Neuron (in vitro differentiated cells): ENCODE data around the gene CS.
A peak's percentile ranks its signal among the peaks of the same experiment; 100 is the strongest.

Experiments
- H2AFZ ChIP-seq: one replicate; pipeline ENCODE4 v1.6.1; 2013; ENCODE audit warnings: low read depth, mild to moderate bottlenecking, inconsistent platforms, low read length, moderate library complexity
- H3K27me3 ChIP-seq: one replicate; pipeline ENCODE4 v1.6.1; 2013; ENCODE audit warnings: low read length; ENCODE audit not compliant: insufficient read depth
- H3K36me3 ChIP-seq: one replicate; pipeline ENCODE4 v1.6.1; 2013; ENCODE audit warnings: low read length; ENCODE audit not compliant: insufficient read depth
- H3K4me1 ChIP-seq: one replicate; pipeline ENCODE4 v1.6.1; 2013; ENCODE audit warnings: low read length; ENCODE audit not compliant: insufficient read depth
- H3K4me3 ChIP-seq: 2 replicates; pipeline ENCODE4 v1.5.1; 2013; ENCODE audit warnings: mild to moderate bottlenecking, low read length, moderate library complexity
- H3K9me3 ChIP-seq: one replicate; pipeline ENCODE4 v1.6.1; 2013; ENCODE audit warnings: low read length

CS gene

DNA sequence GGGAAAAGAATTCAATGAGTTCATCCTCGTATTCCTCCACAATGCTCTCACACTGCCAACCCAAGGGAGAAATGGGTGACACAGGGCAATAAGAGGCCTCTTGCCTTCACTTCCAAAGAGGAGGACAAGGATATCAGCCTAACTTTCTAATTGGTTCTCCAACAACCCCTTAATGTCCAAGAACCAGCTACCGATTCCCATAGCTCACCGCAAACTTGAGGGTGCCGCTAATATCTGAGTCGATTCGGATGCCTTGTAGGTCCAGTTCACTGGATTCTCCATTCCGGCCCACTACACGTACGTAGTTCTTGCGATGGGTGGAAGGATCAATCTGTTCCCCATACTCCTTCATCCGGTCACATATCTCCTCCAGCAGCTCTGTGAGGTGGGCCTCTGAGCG is 10.9 kb upstream of the CS start:
- peaks cover 53% of the 10 kb centered on the region for H3K36me3 ChIP-seq
- peaks cover 10% of the 10 kb centered on the region for H3K4me1 ChIP-seq
- no peaks in the 10 kb centered on the region for H3K27me3 ChIP-seq
- H3K9me3 ChIP-seq, result no peaks in the 10 kb centered on the region
- H2AFZ ChIP-seq, result no peak overlapping the region
- no peak overlapping the region for H3K4me3 ChIP-seq

DNA sequence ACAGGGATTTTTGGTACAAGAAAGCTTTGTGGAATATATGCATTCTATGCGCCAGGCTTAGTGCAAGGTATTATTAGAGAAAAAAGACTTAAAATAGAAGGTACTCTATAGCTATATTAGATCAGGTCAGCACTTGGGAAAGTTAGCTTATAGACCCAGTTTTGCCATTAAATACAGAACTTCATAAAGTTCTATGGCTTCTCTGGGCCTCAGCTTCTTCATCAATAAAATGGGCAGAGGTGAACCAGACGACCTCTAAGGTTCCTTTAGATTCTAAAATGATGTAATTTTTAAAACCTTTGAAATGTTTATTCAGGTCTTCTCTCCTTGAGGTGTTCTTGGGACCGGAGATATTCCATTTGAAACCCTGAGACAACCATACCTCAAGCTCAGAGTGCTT is 8.6 kb upstream of the CS start:
- H3K27me3 ChIP-seq, result no peaks in the 10 kb centered on the region
- H3K4me3 ChIP-seq, result no peak overlapping the region
- no peaks in the 10 kb centered on the region for H3K4me1 ChIP-seq
- no peaks in the 10 kb centered on the region for H3K9me3 ChIP-seq
- H2AFZ ChIP-seq, result no peak overlapping the region
- H3K36me3 ChIP-seq, result peaks cover 65% of the 10 kb centered on the region

DNA sequence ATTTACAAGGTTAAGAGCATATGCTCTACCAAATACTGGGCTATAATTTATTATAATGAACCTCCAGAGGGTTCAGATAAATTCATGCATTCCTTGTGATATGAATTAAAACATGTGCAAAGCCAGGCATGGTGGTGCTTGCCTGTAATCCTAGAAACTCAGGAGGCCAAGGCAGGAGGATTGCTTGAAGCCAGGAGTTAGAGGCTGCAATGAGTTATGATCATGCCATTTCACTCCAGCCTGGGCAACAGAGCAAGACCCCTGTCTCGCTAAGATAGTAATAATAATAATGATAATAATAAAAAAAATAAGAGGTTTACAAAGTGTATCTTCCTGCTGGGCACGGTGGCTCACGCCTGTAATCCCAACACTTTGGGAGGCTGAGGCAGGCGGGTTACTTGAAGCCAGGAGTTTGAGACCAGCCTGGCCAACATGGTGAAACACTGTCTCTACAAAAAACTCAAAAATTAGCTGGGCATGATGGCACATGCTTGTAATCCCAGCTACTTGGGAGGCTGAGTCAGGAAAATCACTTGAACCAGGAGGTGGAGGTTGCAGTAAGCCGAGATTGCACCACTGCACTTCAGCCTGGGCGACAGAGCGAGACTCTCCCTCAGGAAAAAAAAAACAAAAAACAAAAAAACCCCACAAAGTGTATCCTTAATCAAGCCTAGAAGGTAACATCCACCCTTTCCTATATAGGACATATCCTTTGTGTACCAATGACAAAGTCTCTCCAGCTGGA is 7.3 kb upstream of the CS start:
- H3K27me3 ChIP-seq, result no peaks in the 10 kb centered on the region
- H3K36me3 ChIP-seq, result peaks cover 64% of the 10 kb centered on the region
- no peaks in the 10 kb centered on the region for H3K4me1 ChIP-seq
- no peak overlapping the region for H3K4me3 ChIP-seq
- no peak overlapping the region for H2AFZ ChIP-seq
- H3K9me3 ChIP-seq, result no peaks in the 10 kb centered on the region

DNA sequence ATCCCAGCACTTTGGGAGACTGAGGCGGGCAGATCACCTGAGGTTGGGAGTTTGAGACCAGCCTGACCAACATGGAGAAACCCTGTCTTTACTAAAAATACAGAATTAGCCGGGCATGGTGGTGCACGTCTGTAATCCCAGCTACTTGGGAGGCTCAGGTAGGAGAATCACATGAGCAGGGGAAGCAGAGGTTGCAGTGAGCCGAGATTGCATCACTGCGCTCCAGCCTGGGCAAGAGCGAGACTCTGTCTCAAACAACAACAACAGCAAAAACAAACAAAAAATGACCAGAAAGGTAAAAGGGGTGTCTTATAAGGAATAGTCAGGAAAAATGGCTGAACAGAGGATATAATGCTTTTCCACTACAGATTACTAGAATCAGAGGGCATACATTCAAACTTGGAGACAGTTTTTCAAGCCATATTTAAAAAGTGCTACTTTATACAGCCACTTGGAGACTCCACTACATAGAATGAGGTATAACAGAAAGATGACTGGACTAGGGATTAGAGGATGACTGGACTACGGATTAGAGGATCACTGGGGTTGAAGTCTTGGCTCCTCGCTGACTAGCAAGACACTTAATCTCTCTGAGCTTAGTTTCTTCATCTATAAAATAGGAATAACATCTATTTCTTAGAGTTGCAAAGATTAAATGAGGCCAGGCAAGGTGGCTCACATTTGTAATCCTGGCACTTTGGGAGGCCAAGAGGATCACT is 4.9 kb upstream of the CS start:
- H3K27me3 ChIP-seq, result no peaks in the 10 kb centered on the region
- H3K36me3 ChIP-seq, result peaks cover 53% of the 10 kb centered on the region
- H2AFZ ChIP-seq, result no peak overlapping the region
- no peaks in the 10 kb centered on the region for H3K9me3 ChIP-seq
- peaks cover 8% of the 10 kb centered on the region for H3K4me1 ChIP-seq
- no peak overlapping the region for H3K4me3 ChIP-seq

DNA sequence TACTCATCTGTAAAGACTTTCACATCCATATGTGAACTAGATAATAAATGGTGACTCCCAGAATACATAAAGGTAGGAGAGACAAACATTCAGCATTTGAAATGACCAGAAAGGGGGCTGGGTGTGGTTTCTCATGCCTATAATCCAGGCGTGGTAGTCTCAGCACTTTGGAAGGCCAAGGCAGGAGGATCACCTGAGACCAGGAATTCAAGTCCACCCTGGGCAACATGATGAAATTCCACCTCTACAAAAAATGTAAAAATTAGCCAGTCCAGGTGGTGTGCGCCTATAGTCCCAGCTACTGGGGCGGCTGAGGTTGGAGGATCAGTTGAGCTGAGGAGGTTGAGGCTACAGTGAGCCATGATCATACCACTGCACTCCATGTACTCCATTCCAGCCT is 4.1 kb upstream of the CS start:
- Histone ChIP-seq H3K4me1 (peaks cover 9% of the 10 kb centered on the region), H3K36me3 (peaks cover 48% of the 10 kb centered on the region), H3K4me3 (no peak overlapping the region), H3K27me3 (no peaks in the 10 kb centered on the region), H3K9me3 (no peaks in the 10 kb centered on the region), H2AFZ (no peak overlapping the region)

DNA sequence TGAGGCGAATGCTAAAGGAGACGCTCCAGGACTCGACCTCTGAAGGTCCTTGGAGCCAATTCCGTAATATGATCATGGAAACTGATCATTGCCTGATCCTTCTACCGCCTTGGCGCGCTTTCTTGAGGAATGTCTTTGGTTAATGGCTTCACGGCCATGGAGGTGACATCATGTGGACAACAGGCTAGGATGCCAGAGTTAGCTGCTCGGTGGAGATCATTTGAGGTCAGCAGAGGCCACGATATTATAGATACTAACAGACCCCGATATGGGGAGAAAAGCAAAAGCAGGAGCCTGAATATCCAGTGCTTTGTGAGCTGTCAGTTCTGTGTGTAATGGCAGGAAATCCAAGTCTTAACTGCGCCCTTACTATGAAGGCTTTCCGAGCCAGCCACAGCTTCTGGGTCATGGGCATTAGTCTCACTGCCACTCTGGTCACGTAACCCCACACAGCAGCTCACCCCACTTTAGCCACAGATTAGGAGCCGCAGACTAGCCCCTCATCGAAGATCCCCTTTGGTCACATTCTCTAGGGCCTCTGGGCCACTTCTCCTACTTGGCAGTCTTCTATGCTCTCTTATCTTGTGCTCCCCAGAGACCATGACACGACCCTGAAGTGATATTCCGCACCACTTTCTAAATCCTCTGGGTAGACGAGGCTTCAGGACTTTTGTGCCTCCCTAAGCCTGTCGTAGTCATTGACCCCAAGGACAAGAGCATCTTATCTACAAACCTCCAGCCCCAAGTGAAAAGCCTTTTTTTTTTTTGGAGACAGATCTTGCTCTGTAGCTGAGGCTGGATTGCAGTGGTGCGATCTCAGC is 724 bp upstream of the CS start:
- Histone ChIP-seq H3K9me3 (no peaks in the 10 kb centered on the region), H3K4me1 (peaks cover 19% of the 10 kb centered on the region), H2AFZ (peak overlapping the region; percentile 2), H3K36me3 (peaks cover 47% of the 10 kb centered on the region), H3K27me3 (no peaks in the 10 kb centered on the region), H3K4me3 (peak overlapping the region; percentile 87)

DNA sequence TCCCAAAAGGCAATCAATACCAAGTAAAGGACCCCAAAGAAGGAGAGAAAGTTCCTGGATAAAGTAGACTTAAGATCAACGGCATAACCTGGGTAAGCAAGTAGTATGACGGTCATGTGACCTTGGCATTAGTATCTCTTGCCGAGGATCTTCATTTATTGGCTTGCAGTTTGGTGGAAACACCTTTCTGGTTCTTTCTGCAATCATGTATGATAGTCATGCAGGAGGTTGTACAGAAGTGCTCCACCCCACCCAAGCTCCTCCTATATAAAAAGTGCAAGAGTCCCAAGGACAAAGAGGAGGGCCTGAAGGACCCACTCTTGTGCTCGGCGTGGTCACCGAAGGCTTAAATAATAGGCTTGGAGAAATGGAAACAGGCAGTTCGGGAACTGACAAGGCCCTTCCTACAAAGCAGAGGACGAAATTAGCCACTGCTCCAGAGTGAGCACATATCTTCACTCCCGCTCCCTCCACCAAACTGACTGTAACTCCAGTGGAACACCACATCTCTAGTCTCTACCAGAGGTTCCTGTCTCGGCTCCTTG is 750 bp downstream of the CS start:
- Histone ChIP-seq H3K36me3 (peaks cover 39% of the 10 kb centered on the region), H3K4me3 (peak overlapping the region; percentile 87), H3K9me3 (no peaks in the 10 kb centered on the region), H3K4me1 (peaks cover 19% of the 10 kb centered on the region), H3K27me3 (no peaks in the 10 kb centered on the region), H2AFZ (peak overlapping the region; percentile 2)

DNA sequence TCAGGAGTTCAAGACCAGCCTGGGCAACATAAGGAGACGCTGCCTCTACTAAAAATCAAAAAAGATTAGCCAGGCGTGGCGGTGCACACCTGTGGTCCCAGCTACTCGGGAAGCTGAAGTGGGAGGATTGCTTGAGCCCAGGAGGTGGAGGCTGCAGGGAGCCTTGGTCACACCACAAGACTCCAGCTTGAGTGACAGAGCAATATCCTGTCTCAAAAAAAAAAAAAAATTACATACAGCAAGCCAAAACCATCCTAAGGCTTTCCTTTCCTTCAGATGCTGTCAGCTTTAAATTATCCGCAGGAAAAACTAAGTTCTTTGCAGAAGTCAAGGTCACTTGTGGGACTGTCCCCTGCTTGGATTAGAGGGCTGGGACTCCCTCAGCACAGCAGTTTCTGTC is 1.3 kb downstream of the CS start:
- no peaks in the 10 kb centered on the region for H3K27me3 ChIP-seq
- peaks cover 40% of the 10 kb centered on the region for H3K36me3 ChIP-seq
- H2AFZ ChIP-seq, result no peak overlapping the region
- no peaks in the 10 kb centered on the region for H3K9me3 ChIP-seq
- peak overlapping the region; percentile 87 for H3K4me3 ChIP-seq
- peaks cover 19% of the 10 kb centered on the region for H3K4me1 ChIP-seq

DNA sequence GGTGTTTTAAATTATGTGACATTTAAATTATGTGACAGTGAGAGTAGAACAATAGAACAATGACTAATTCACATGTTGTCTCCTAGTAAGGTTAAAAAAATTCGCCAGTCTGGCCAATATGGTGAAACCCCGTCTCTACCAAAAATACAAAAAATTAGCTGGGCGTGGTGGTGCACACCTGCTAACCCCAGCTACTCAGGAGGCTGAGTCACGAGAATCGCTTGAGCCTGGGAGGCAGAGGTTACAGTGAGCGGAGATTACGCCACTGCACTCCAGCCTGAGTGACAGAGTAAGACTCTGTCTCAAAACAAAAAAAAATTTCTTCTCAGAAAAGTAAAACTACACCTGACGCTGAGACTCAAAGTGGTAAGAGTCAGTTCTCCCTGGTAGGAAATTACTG is 2.7 kb downstream of the CS start:
- Histone ChIP-seq H3K9me3 (no peaks in the 10 kb centered on the region), H3K4me1 (peaks cover 19% of the 10 kb centered on the region), H3K36me3 (peaks cover 42% of the 10 kb centered on the region), H3K27me3 (no peaks in the 10 kb centered on the region), H3K4me3 (no peak overlapping the region), H2AFZ (no peak overlapping the region)

DNA sequence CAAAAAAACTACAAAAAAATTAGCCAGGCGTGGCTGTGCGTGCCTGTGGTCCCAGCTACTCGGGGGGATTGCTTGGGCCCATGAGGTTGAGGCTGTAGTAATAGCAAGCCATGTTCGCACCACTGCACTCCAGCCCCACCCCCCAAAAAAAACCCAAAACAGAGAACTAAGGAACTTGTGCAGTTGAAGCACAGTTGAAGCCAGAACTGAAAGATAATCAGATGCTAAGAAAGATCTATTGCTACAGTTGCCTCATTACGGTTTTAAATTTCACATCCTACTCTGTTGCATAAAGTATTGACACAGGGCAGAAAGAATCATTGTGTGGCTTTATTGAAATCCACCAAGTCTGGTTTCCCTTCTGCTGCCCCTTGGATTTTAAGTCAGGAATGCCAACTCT is 3.8 kb downstream of the CS start:
- H3K36me3 ChIP-seq, result peaks cover 44% of the 10 kb centered on the region

DNA sequence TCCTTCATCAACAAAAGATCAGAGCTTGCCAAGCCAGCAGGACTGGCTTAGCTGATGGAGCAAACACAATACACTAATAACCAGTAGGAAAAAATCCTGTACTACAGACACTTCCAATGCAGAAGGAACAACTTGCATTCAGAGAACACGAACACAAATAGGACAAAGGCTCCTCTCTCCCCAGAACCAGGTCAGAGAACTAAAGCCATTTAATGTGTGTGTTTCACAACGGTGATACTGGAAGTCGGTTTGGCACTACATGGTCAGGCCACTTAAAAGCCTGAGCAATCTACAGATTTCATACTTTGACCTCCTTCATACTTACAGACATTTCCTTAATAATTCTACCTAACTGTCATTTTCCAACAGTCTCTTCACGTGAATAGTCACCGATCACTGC is 6.3 kb downstream of the CS start:
- no peaks in the 10 kb centered on the region for H3K27me3 ChIP-seq
- no peaks in the 10 kb centered on the region for H3K9me3 ChIP-seq
- no peak overlapping the region for H3K4me3 ChIP-seq
- peaks cover 52% of the 10 kb centered on the region for H3K36me3 ChIP-seq
- no peak overlapping the region for H2AFZ ChIP-seq
- peaks cover 6% of the 10 kb centered on the region for H3K4me1 ChIP-seq

More for the DNA sequence above, 3.8 kb downstream of the CS start:
- Histone ChIP-seq H3K27me3 (no peaks in the 10 kb centered on the region), H3K9me3 (no peaks in the 10 kb centered on the region), H3K4me3 (no peak overlapping the region), H2AFZ (no peak overlapping the region), H3K4me1 (peaks cover 19% of the 10 kb centered on the region)

DNA sequence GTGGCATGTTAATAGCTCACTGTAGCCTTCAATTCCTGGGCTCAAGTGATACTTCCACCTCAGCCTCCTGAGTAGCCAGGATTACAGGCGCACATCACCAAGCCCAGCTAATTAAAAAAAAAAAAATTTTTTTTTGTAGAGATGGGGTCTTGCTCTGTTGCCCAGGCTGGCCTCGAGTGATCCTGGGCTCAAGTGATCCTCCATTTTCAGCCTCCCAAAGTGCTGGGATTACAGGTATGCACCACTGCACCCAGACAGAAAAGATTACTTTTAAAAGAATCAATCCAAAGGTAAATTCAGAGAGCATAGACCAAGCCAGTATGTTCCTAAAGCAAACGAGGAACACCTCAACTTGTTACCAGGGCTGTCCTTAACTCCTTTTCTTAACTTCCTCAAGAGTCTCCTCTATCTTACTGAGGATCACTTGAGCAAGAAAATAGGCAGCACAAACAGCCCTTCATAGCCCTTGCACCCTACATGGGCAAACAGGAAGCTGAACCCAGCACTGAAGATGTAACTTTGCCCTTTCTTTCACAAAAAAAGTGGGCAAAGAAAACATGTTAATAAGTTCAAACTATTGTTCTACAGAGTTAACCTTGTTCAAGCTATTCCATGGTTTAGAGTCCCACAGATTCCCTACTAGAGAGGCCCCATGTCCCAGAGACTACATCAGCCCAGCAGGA is 11.3 kb downstream of the CS start:
- no peaks in the 10 kb centered on the region for H3K27me3 ChIP-seq
- no peak overlapping the region for H3K4me3 ChIP-seq
- H3K36me3 ChIP-seq, result peaks cover 47% of the 10 kb centered on the region
- no peak overlapping the region for H2AFZ ChIP-seq
- no peaks in the 10 kb centered on the region for H3K9me3 ChIP-seq
- no peaks in the 10 kb centered on the region for H3K4me1 ChIP-seq
